Activated CD8-positive, alpha-beta memory T cell treated with anti-CD3 and anti-CD28 coated beads, Interleukin-2, amount 50 U/mL, for 1 hour (primary cell): ENCODE measurements around the gene AP3D1.

Experiments used
- DNase-seq: peaks from one replicate; pipeline ENCODE4 v3.0.0-alpha.2; 2020; ENCODE audit errors: extremely low read depth

AP3D1 gene

GRCh38 chr19:2061495-2062388 is 89.6 kb downstream of the AP3D1 start:
- DNase-seq, result peak; percentile 99

GRCh38 chr19:2060884-2061494 is 90.4 kb downstream of the AP3D1 start:
- DNase-seq, result no peak

- DNase-seq, result no peak
Observed at GRCh38 chr19:2059422-2060201, 91.8 kb downstream of the AP3D1 start.

- DNase-seq, result no peak
Observed at GRCh38 chr19:2058570-2059421, 92.6 kb downstream of the AP3D1 start.

GRCh38 chr19:2057484-2058469 is 93.6 kb downstream of the AP3D1 start:
- DNase-seq, result no peak

- DNase-seq, result no peak
Observed at GRCh38 chr19:2056837-2057192, 94.6 kb downstream of the AP3D1 start.

- no peak for DNase-seq
Observed at GRCh38 chr19:2055931-2056836, 95.2 kb downstream of the AP3D1 start.

- DNase-seq, result no peak
Observed at GRCh38 chr19:2054763-2055162, 96.6 kb downstream of the AP3D1 start.

GRCh38 chr19:2053601-2054389 is 97.6 kb downstream of the AP3D1 start:
- DNase-seq, result no peak

- DNase-seq, result no peak
Observed at GRCh38 chr19:2051773-2052704, 99.3 kb downstream of the AP3D1 start.

- peak; percentile 86 for DNase-seq
Observed at GRCh38 chr19:2050991-2051772, 100.2 kb downstream of the AP3D1 start, which contains the start of gene MKNK2. Gene MKNK2 (minus strand): TSS chr19:2051244. CDS start chr19:2050851, 393 bp downstream.
